Stimulated activated CD8-positive, alpha-beta memory T cell treated with anti-CD3 and anti-CD28 coated beads, Interleukin-15, amount 100 ng/mL, for 24 hours (primary cell): Measurements from ENCODE around the gene ASIC4.

Experiments used
- DNase-seq: peaks from one replicate; pipeline ENCODE4 v3.0.0-alpha.2; 2020; ENCODE audit warnings: low read depth

Gene ASIC4

GRCh38 chr2:219514196-219514761 is at the start of gene ASIC4:
TSS of gene ASIC4 (plus strand) at chr2:219514482. CDS start at chr2:219514725, 243 bp downstream.
- DNase-seq = no peak

- no peak for DNase-seq
Measured at GRCh38 chr2:219465659-219466561, 48.4 kb upstream of the ASIC4 start.

GRCh38 chr2:219466816-219467735 is 47.2 kb upstream of the ASIC4 start:
- DNase-seq = no peak

GRCh38 chr2:219467736-219468075 is 46.6 kb upstream of the ASIC4 start:
- DNase-seq = no peak

GRCh38 chr2:219468410-219469185 is 45.7 kb upstream of the ASIC4 start:
- DNase-seq = no peak

GRCh38 chr2:219469186-219469724 is 45.0 kb upstream of the ASIC4 start:
- no peak for DNase-seq

GRCh38 chr2:219470429-219470828 is 43.9 kb upstream of the ASIC4 start:
- no peak for DNase-seq

GRCh38 chr2:219471476-219472371 is 42.6 kb upstream of the ASIC4 start:
- no peak for DNase-seq

GRCh38 chr2:219472629-219473187 is 41.6 kb upstream of the ASIC4 start:
- DNase-seq = no peak

GRCh38 chr2:219473511-219473910 is 40.8 kb upstream of the ASIC4 start:
- no peak for DNase-seq

- no peak for DNase-seq
Measured at GRCh38 chr2:219474285-219475060, 39.8 kb upstream of the ASIC4 start.

GRCh38 chr2:219475278-219475677 is 39.0 kb upstream of the ASIC4 start:
- no peak for DNase-seq

- DNase-seq = peak; percentile 48
Measured at GRCh38 chr2:219475697-219476651, 38.3 kb upstream of the ASIC4 start.

GRCh38 chr2:219476652-219477151 is 37.6 kb upstream of the ASIC4 start:
- no peak for DNase-seq

- no peak for DNase-seq
Measured at GRCh38 chr2:219477179-219477578, 37.1 kb upstream of the ASIC4 start.

- no peak for DNase-seq
Measured at GRCh38 chr2:219477815-219478214, 36.5 kb upstream of the ASIC4 start.

GRCh38 chr2:219478916-219479315 is 35.4 kb upstream of the ASIC4 start:
- no peak for DNase-seq

- no peak for DNase-seq
Measured at GRCh38 chr2:219480004-219480403, 34.3 kb upstream of the ASIC4 start.
